HCT116 (cell line): ENCODE data around the gene CETN1. TPM values are rescaled to one million over a fixed set of nuclear protein-coding genes. Genes with fewer than 3 reads are reported as not detected.

Experiments
- ATAC-seq: fragments of 200-7000 bp; cut with Tn5 transposase; 2 replicates; pipeline ENCODE4 v1.9.1; 2020; ENCODE audit warnings: mild to moderate bottlenecking, moderate library complexity
- BruUV-seq: library from RNA; stranded (reverse); fragments of 400-500 nt; replicated peaks from 2 replicates; lab custom pipeline; 2021; lab: Mats Ljungman, UMichigan
- CTCF ChIA-PET: fragments of 300-600 bp; sonication (Branson Sonifier 250); formaldehyde crosslinking; loops from one replicate; lab custom pipeline; 2021; ENCODE audit warnings: antibody characterized with exemption; lab: Charles Lee
- POLR2A ChIA-PET: fragments of 300-600, 350-600 bp; sonication (Branson Sonifier 250); formaldehyde crosslinking; loops from one replicate; lab custom pipeline; 2021; ENCODE audit warnings: antibody characterized with exemption; lab: Charles Lee
- RAD21 ChIA-PET, 2 experiments: fragments of 300-600 bp; sonication (Branson Sonifier 250); formaldehyde crosslinking; loops; one replicate each; lab custom pipeline; 2023; ENCODE audit warnings: low total read pairs in 2 of 2; ENCODE audit not compliant: uncharacterized antibody in 2 of 2, unreplicated experiment in 2 of 2, low non-redundant PET in 1 of 2; lab: Charles Lee
- DNase-seq: peaks from one replicate; pipeline ENCODE4 v3.0.0-alpha.2; 2010; ENCODE audit warnings: low read depth, low spot score
- H2AFZ ChIP-seq: fragments of 200-600 bp; shearing (Covaris generic), sonication (generic); 2 replicates; pipeline ENCODE4 v1.6.1; 2017; ENCODE audit warnings: low read depth, mixed run types, mixed read lengths, antibody characterized with exemption, low read length; ENCODE audit not compliant: poor library complexity, severe bottlenecking
- H3K27ac ChIP-seq: 2 replicates; pipeline ENCODE4 v1.5.1; 2012; ENCODE audit warnings: low read depth, low read length
- H3K27me3 ChIP-seq: fragments of 200-600 bp; sonication (generic); 2 replicates; pipeline ENCODE4 v1.6.1; 2016; ENCODE audit warnings: mixed run types, low read length, mixed read lengths; ENCODE audit not compliant: insufficient read depth
- H3K36me3 ChIP-seq, 2 experiments: fragments of 200-500 bp in 1 of 2; fragments of 200-600 bp in 1 of 2; sonication (Bioruptor generic) in 1 of 2; sonication (generic) in 1 of 2; 2 replicates each; pipeline versions ENCODE4 v1.5.1 to v1.6.1; 2014 to 2016; ENCODE audit warnings: low read length in 2 of 2, inconsistent platforms in 1 of 2, mixed read lengths in 1 of 2, mixed run types in 1 of 2; ENCODE audit not compliant: insufficient read depth in 2 of 2, control insufficient read depth in 1 of 2
- H3K4me1 ChIP-seq, 2 experiments: fragments of 200-600 bp in 1 of 2; sonication (generic) in 1 of 2; 2 replicates each; pipeline versions ENCODE4 v1.5.1 to v1.6.1; 2012 to 2017; ENCODE audit warnings: low read length in 2 of 2, inconsistent platforms in 1 of 2, mild to moderate bottlenecking in 1 of 2, mixed read lengths in 1 of 2, mixed run types in 1 of 2, moderate library complexity in 1 of 2; ENCODE audit not compliant: insufficient read depth in 2 of 2, control insufficient read depth in 1 of 2
- H3K4me2 ChIP-seq: fragments of 200-600 bp; sonication (generic); 2 replicates; pipeline ENCODE4 v1.6.1; 2017; ENCODE audit warnings: mixed run types, low read length, mixed read lengths
- H3K4me3 ChIP-seq, 2 experiments: fragments of 200-600 bp in 1 of 2; sonication (generic) in 1 of 2; replicated peaks in 1 of 2; 2 replicates each; pipeline ENCODE4 v1.5.1; 2011 to 2016; ENCODE audit warnings: low read length in 2 of 2, control low read depth in 1 of 2, low read depth in 1 of 2, mild to moderate bottlenecking in 1 of 2, mixed read lengths in 1 of 2, mixed run types in 1 of 2
- H3K79me2 ChIP-seq: fragments of 200-600 bp; sonication (generic); 2 replicates; pipeline ENCODE4 v1.6.1; 2017; ENCODE audit warnings: mild to moderate bottlenecking, mixed run types, low read length, moderate library complexity, mixed read lengths; ENCODE audit not compliant: insufficient read depth
- H3K9ac ChIP-seq: fragments of 200-600 bp; sonication (generic); 2 replicates; pipeline ENCODE4 v1.6.1; 2016; ENCODE audit warnings: low read length, mixed read lengths
- H3K9me2 ChIP-seq: fragments of 200-600 bp; sonication (generic), shearing (Covaris generic); 2 replicates; pipeline ENCODE4 v1.6.1; 2017; ENCODE audit warnings: mixed run types, mild to moderate bottlenecking, moderate library complexity; ENCODE audit not compliant: insufficient read depth
- H3K9me3 ChIP-seq, 2 experiments: fragments of 200-500 bp in 1 of 2; fragments of 200-600 bp in 1 of 2; sonication (Bioruptor generic) in 1 of 2; sonication (generic) in 1 of 2; 2 replicates each; pipeline ENCODE4 v1.6.1; 2014 to 2017; ENCODE audit warnings: low read length in 2 of 2, mixed read lengths in 2 of 2, inconsistent platforms in 1 of 2, low read depth in 1 of 2, mild to moderate bottlenecking in 1 of 2, mixed run types in 1 of 2, moderate library complexity in 1 of 2; ENCODE audit not compliant: control insufficient read depth in 1 of 2, insufficient read depth in 1 of 2
- H4K20me1 ChIP-seq: fragments of 200-600 bp; sonication (generic), shearing (Covaris generic); 2 replicates; pipeline ENCODE4 v1.6.1; 2017; ENCODE audit warnings: mixed run types, mild to moderate bottlenecking, moderate library complexity; ENCODE audit not compliant: insufficient read depth
- CEBPB ChIP-seq: IDR thresholded peaks from 2 replicates; pipeline ENCODE4 v1.6.1; 2012; ENCODE audit warnings: low read depth
- EGR1 ChIP-seq: IDR thresholded peaks from 2 replicates; pipeline ENCODE4 v1.6.1; 2012; ENCODE audit warnings: low read depth
- EZH2phosphoT487 ChIP-seq: fragments of 200-600 bp; IDR thresholded peaks from 2 replicates; pipeline ENCODE4 v1.6.1; 2018; ENCODE audit warnings: antibody characterized with exemption, borderline replicate concordance
- FOSL1 ChIP-seq: IDR thresholded peaks from 2 replicates; pipeline ENCODE4 v1.6.1; 2012; ENCODE audit warnings: low read depth
- POLR2AphosphoS5 ChIP-seq: IDR thresholded peaks from 2 replicates; pipeline ENCODE4 v1.6.1; 2011; ENCODE audit warnings: mild to moderate bottlenecking, low read depth, low read length, moderate library complexity
- SIN3A ChIP-seq: IDR thresholded peaks from 2 replicates; pipeline ENCODE4 v1.6.1; 2012; ENCODE audit warnings: low read depth
- TCF7L2 ChIP-seq: IDR thresholded peaks from 2 replicates; pipeline ENCODE4 v1.7.0; 2011; ENCODE audit warnings: borderline replicate concordance, inconsistent platforms; ENCODE audit not compliant: insufficient read depth, insufficient read length; ENCODE audit errors: extremely low read depth
- YY1 ChIP-seq: IDR thresholded peaks from 2 replicates; pipeline ENCODE4 v1.6.1; 2011; ENCODE audit warnings: low read length, low read depth, moderate library complexity, mild to moderate bottlenecking; ENCODE audit not compliant: insufficient replicate concordance; ENCODE audit errors: extremely low read depth
- ZFX ChIP-seq: fragments of 450-650 bp; IDR thresholded peaks from 2 replicates; pipeline ENCODE4 v1.6.1; 2017
- intact Hi-C: fragments of 100-400 bp; cut with micrococcal nuclease; formaldehyde crosslinking; loops from 2 replicates; pipeline ENCODE4 v1.10.0; 2022
- total RNA-seq: library from RNA; stranded (reverse); gene quantifications from one replicate; pipeline ENCODE4 v1.2.1, GENCODE V29; 2021; ENCODE audit not compliant: unreplicated experiment
- TF ChIP-seq, protein P1 (sequence below): IDR thresholded peaks from 2 replicates; pipeline ENCODE4 v1.6.1; 2012

The CETN1 gene
- total RNA-seq, 1 experiment from 2014 or later = not detected

DNA sequence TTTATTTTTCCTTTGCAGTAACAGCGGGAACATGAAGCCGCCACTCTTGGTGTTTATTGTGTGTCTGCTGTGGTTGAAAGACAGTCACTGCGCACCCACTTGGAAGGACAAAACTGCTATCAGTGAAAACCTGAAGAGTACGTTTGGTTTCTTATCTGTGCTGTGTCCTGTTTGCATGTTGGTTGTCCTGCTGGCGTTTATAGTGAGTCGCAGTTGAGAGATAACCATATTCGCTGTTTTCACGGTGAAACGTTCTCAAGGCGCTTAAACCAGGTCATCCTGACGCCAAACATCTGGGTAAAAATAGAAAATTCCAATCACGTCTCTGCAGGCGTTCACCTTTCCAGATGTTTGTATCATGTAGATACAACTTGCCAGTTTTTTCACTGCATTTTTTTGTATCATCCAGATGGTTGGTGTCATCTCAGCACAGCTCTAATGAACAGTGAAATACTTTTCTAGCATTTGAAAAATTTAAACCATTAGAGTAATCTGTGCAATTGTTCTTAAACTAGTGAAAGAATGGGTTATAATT is 37.9 kb downstream of the CETN1 start (continued):
- TF ChIP-seq YY1 = no peak

- Histone ChIP-seq H3K79me2 (no peaks in the 10 kb centered on the region), H3K4me3 (no peak overlapping the region), H3K4me2 (no peak overlapping the region), H3K4me1 (peaks cover 0 to under 1% of the 10 kb centered on the region in 2 experiments; a peak in 1 of 4 replicates), H3K27ac (no peak overlapping the region), H2AFZ (no peak overlapping the region), H3K36me3 (no peaks in the 10 kb centered on the region), H4K20me1 (no peaks in the 10 kb centered on the region), H3K27me3 (no peaks in the 10 kb centered on the region), H3K9me3 (no peaks in the 10 kb centered on the region), H3K9ac (no peak overlapping the region), H3K9me2 (no peaks in the 10 kb centered on the region)
- CTCF ChIA-PET = interaction anchor here (0.7 to 1.6 kb wide), 2 partner anchors 212 to 221 kb away, joined by 3 to 6 read pairs; no protein-coding TSS in a partner anchor
- DNase-seq (no peak), ATAC-seq (no peak)
- TF ChIP-seq, protein P1, sequence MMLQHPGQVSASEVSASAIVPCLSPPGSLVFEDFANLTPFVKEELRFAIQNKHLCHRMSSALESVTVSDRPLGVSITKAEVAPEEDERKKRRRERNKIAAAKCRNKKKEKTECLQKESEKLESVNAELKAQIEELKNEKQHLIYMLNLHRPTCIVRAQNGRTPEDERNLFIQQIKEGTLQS = no peak
- no peak for TF ChIP-seq ZFX
- TF ChIP-seq EGR1 = no peak
- TF ChIP-seq SIN3A = no peak
- no peak for TF ChIP-seq TCF7L2
- no peak for TF ChIP-seq EZH2phosphoT487
- no peak for TF ChIP-seq FOSL1
- TF ChIP-seq POLR2AphosphoS5 = no peak
- no peak for TF ChIP-seq CEBPB
- intact Hi-C loops = loop anchor here (5.0 kb wide), 1 partner anchor 121 kb away; no protein-coding TSS in a partner anchor
- no TSS peak for BruUV-seq
- RAD21 ChIA-PET = no interaction called here
- POLR2A ChIA-PET = no interaction called here
Observed at GRCh38 chr18:618618-619017, 38.4 kb downstream of the CETN1 start.
